ENCODE data around the gene ZNF575. TPM values are rescaled to one million over a fixed set of nuclear protein-coding genes. Genes with fewer than 3 reads are reported as not detected.

The ZNF575 gene
- total RNA-seq, 4 donors from 2014 or later, result 0.66 to 0.97 (median 0.82) TPM

- Histone ChIP-seq H3K27ac (replicated peaks in 1 of 4) (peak overlapping the region; percentile 86 to 94 (median 88)), H3K27me3 (no peaks in the 10 kb centered on the region), H3K4me1 (peaks cover 23 to 47% (median 36%) of the 10 kb centered on the region in 4 donors), H3K4me3 (peak overlapping the region; percentile 68 to 97 (median 88)), H3K36me3 (peaks cover 0 to 1% (median under 1%) of the 10 kb centered on the region in 4 donors), H3K9me3 (no peaks in the 10 kb centered on the region)
- WGBS, result under 1% methylated on average over 20 of the region's 26 CpGs
- TF ChIP-seq POLR2AphosphoS5 (IDR thresholded peaks at IDR 0.05), result no peak
- intact Hi-C loops (cut with DNase I), result no loop called here
- DNase-seq (ENCODE audit: extremely low spot score), result no peak
Measured at GRCh38 chr19:43525836-43526771, 6.9 kb upstream of the ZNF575 start.

GRCh38 chr19:43526884-43527859 is 5.8 kb upstream of the ZNF575 start, which contains the start of gene ETHE1:
Gene ETHE1, minus strand, starts transcription at chr19:43527201. Its CDS starts 24 bp downstream, at chr19:43527177.
- no peak for DNase-seq (ENCODE audit: extremely low spot score)
- peak within 1 kb of the TSS; percentile 86 to 94 (median 88) for H3K27ac ChIP-seq (replicated peaks in 1 of 4)
- H3K4me3 ChIP-seq, result peak within 1 kb of the TSS; percentile 68 to 97 (median 88)
- intact Hi-C loops (cut with DNase I), result no loop called here
- no peaks in the 10 kb centered on the region for H3K36me3 ChIP-seq
- peak; percentile 88 to 95 for TF ChIP-seq POLR2AphosphoS5 (IDR thresholded peaks at IDR 0.05)
- TF ChIP-seq POLR2A (IDR thresholded peaks at IDR 0.05; ENCODE audit: low read depth), result peak; percentile 79
- peak in 2 of 3 experiments; percentile 3 to 17 for TF ChIP-seq CTCF (IDR thresholded peaks at IDR 0.05)
- no peak for TF ChIP-seq EP300 (IDR thresholded peaks at IDR 0.05)
- H3K27me3 ChIP-seq, result no peaks in the 10 kb centered on the region
- 7% methylated on average over 26 of the region's 54 CpGs for WGBS
- peaks cover 26 to 50% (median 39%) of the 10 kb centered on the region in 4 donors for H3K4me1 ChIP-seq
- H3K9me3 ChIP-seq, result no peaks in the 10 kb centered on the region

- H3K36me3 ChIP-seq, result no peaks in the 10 kb centered on the region
Measured at GRCh38 chr19:43527860-43528622, 4.9 kb upstream of the ZNF575 start.

GRCh38 chr19:43532571-43532961 is 422 bp upstream of the ZNF575 start:
- Histone ChIP-seq H3K27me3 (no peaks in the 10 kb centered on the region), H3K4me3 (peak overlapping the region; percentile 51 to 75 (median 62)), H3K4me1 (peaks cover 26 to 49% (median 45%) of the 10 kb centered on the region in 4 donors), H3K27ac (replicated peaks in 1 of 4) (peak overlapping the region; percentile 88 to 94 (median 92)), H3K9me3 (no peaks in the 10 kb centered on the region), H3K36me3 (peaks cover 0 to 8% (median under 1%) of the 10 kb centered on the region in 4 donors)
- 25% methylated on average over 4 of the region's 16 CpGs for WGBS
- intact Hi-C loops (cut with DNase I), result no loop called here
- no peak for DNase-seq (ENCODE audit: extremely low spot score)
- TF ChIP-seq POLR2AphosphoS5 (IDR thresholded peaks at IDR 0.05) (no peak), POLR2A (IDR thresholded peaks at IDR 0.05; ENCODE audit: low read depth) (no peak), CTCF (IDR thresholded peaks at IDR 0.05) (no peak), EP300 (IDR thresholded peaks at IDR 0.05) (no peak)

More at GRCh38 chr19:43527860-43528622, 4.9 kb upstream of the ZNF575 start:
- TF ChIP-seq POLR2A (IDR thresholded peaks at IDR 0.05; ENCODE audit: low read depth) (no peak), POLR2AphosphoS5 (IDR thresholded peaks at IDR 0.05) (no peak), EP300 (IDR thresholded peaks at IDR 0.05) (no peak), CTCF (IDR thresholded peaks at IDR 0.05) (no peak)
- intact Hi-C loops (cut with DNase I), result no loop called here
- H3K27me3 ChIP-seq, result no peaks in the 10 kb centered on the region
- no peak for DNase-seq (ENCODE audit: extremely low spot score)
- H3K9me3 ChIP-seq, result no peaks in the 10 kb centered on the region
- 31% methylated on average over 13 of the region's 13 CpGs for WGBS
- H3K4me3 ChIP-seq, result peak overlapping the region; percentile 68 to 97 (median 88)
- peak overlapping the region; percentile 86 to 94 (median 88) for H3K27ac ChIP-seq (replicated peaks in 1 of 4)
- peaks cover 33 to 58% (median 48%) of the 10 kb centered on the region in 4 donors for H3K4me1 ChIP-seq
